ENCODE results near the gene MOV10L1. TPM values are rescaled to one million over a fixed set of nuclear protein-coding genes. Genes with fewer than 3 reads are reported as not detected.
A peak's percentile ranks its signal among the peaks of the same experiment; 100 is the strongest.

The MOV10L1 gene
- total RNA-seq, 1 donor from 2014 or later, result not detected

DNA sequence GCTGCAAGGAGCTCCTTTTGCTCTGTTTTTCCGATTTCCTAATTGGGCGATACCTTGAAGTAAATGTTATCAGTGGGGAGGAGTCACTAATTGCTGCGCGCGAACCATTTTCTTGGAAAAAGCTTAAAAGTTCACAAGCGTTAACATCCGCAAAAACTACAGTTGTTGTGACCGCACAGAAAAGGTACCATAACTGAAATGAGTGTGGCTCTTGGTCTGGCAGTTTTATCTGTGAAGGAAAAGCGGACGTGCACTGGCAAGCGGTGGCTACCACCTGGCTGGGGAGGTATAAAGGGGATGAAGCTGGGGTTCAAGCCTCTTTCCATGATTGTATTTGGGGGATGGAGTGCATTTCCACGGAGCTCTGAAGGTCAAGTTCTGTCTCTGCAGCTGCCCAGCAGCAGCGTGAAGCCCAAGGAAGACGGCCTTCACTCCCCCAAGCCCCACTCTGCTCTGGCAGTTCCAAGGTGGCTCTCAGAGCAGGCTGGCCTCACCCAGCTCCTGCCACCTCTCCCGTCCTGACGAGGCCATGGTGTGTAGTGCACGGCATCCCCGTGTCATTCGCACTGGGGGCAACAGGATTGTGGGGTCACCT is 27.5 kb downstream of the MOV10L1 start:
- TF ChIP-seq, protein P1, sequence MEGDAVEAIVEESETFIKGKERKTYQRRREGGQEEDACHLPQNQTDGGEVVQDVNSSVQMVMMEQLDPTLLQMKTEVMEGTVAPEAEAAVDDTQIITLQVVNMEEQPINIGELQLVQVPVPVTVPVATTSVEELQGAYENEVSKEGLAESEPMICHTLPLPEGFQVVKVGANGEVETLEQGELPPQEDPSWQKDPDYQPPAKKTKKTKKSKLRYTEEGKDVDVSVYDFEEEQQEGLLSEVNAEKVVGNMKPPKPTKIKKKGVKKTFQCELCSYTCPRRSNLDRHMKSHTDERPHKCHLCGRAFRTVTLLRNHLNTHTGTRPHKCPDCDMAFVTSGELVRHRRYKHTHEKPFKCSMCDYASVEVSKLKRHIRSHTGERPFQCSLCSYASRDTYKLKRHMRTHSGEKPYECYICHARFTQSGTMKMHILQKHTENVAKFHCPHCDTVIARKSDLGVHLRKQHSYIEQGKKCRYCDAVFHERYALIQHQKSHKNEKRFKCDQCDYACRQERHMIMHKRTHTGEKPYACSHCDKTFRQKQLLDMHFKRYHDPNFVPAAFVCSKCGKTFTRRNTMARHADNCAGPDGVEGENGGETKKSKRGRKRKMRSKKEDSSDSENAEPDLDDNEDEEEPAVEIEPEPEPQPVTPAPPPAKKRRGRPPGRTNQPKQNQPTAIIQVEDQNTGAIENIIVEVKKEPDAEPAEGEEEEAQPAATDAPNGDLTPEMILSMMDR (IDR thresholded peaks at IDR 0.05), result no peak
- Histone ChIP-seq H3K36me3 (no peaks in the 10 kb centered on the region), H3K4me3 (no peak overlapping the region), H3K9me3 (peaks cover 1 to 2% of the 10 kb centered on the region in 2 donors), H3K27me3 (no peaks in the 10 kb centered on the region), H3K4me1 (peaks cover 3 to 16% of the 10 kb centered on the region in 2 donors), H3K27ac (no peak overlapping the region)
- intact Hi-C loops (cut with DNase I), result no loop called here
- DNase-seq (ENCODE audit: low spot score in 2 of 2), result no peak

DNA sequence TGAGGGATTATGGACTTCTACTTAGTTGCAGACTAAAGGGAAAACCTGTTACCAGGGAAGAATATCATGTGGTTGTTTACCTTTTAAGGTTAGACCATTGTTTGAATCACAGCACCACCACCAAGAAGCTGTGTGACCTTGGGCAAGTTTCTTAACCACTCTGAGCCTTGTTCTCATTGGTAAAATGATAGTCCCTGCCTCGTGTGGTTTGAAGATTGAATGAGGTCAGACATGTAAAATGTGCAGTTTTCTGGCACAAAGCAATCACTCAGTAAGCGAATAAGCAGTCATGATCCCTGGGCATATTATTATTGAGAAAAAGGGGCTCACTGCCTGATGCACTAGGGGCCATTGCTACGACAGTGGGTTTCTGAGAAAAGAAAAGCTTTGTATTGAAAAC is 28.3 kb downstream of the MOV10L1 start:
- Histone ChIP-seq H3K4me1 (peaks cover 0 to 16% of the 10 kb centered on the region in 2 donors), H3K9me3 (peaks cover 10 to 11% of the 10 kb centered on the region in 2 donors), H3K4me3 (no peak overlapping the region), H3K27ac (peak overlapping the region in 1 of 2 donors; percentile 39), H3K27me3 (no peaks in the 10 kb centered on the region), H3K36me3 (no peaks in the 10 kb centered on the region)
- TF ChIP-seq, protein P1 (IDR thresholded peaks at IDR 0.05), result no peak
- no peak for DNase-seq (ENCODE audit: low spot score in 2 of 2)
- intact Hi-C loops (cut with DNase I), result no loop called here

DNA sequence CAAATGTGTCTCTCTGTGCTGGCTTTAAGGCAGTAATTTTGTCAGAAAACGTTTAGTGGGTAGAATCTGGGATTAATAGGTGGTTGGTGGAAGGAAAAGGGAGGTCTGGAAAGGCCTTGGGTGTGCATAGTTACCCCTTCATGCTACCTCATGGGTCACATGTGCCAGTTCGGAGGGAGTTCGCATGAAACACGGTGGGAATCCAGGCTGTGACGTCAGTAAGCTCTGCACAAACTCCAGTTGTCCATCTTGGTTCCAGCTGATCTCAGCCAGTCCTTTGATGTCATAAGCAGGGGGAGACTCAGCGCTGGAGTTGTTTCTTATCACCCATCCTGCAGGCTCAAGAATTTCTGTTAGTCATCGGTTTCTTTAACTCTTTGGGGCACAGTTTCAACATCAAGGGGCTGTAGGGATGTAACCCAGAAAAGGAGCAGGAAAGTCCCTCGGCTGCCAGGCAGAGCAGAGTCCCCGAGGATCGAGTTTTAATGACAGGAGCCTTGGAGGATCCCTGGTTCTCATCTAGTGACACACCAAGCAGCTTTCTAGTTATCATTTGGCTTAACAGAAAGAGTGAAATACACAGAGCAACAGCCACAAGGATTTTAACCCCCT is 28.9 kb downstream of the MOV10L1 start:
- H3K27me3 ChIP-seq, result no peaks in the 10 kb centered on the region
- peak in 1 of 2 donors; percentile 71 for DNase-seq (ENCODE audit: low spot score in 2 of 2)
- H3K4me3 ChIP-seq, result no peak overlapping the region
- TF ChIP-seq, protein P1 (IDR thresholded peaks at IDR 0.05), result no peak
- H3K4me1 ChIP-seq, result peaks cover 0 to 12% of the 10 kb centered on the region in 2 donors
- intact Hi-C loops (cut with DNase I), result no loop called here
- H3K27ac ChIP-seq, result peak overlapping the region in 1 of 2 donors; percentile 53
- peaks cover 13 to 15% of the 10 kb centered on the region in 2 donors for H3K9me3 ChIP-seq
- H3K36me3 ChIP-seq, result no peaks in the 10 kb centered on the region

DNA sequence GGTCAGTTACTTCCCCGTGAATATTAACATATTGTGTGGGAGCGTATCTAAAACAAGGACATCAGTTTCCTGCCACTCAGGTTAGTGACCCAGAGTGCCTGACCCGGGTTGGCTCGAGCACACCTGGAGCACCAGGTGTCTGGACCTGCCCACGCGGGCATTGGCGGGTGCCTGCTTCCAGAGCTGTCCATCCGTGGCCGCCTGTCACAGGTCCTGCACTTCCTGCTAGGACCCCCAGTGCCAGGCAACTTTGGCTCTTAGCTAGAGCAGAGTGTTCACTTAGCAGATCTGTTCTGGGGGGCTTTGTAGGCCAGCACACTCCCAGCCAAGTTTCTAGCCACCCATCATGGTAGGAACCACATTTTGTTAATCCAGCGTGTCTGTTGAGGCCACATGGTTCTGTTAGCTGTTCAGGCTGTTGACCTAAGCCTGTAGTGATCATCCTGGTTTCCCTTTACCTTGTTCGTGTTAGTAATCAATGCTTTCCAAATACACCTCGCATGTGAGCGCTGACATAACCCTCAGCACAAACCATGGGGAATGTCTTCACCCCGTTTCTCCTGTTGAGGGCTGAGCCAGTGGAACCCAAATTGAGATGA is 29.5 kb downstream of the MOV10L1 start:
- no peak for DNase-seq (ENCODE audit: low spot score in 2 of 2)
- H3K4me3 ChIP-seq, result no peak overlapping the region
- no peaks in the 10 kb centered on the region for H3K36me3 ChIP-seq
- intact Hi-C loops (cut with DNase I), result no loop called here
- H3K27ac ChIP-seq, result peak overlapping the region in 1 of 2 donors; percentile 53
- H3K27me3 ChIP-seq, result no peaks in the 10 kb centered on the region
- H3K4me1 ChIP-seq, result peaks cover 0 to 12% of the 10 kb centered on the region in 2 donors
- peaks cover 13 to 17% of the 10 kb centered on the region in 2 donors for H3K9me3 ChIP-seq
- TF ChIP-seq, protein P1 (IDR thresholded peaks at IDR 0.05), result no peak

DNA sequence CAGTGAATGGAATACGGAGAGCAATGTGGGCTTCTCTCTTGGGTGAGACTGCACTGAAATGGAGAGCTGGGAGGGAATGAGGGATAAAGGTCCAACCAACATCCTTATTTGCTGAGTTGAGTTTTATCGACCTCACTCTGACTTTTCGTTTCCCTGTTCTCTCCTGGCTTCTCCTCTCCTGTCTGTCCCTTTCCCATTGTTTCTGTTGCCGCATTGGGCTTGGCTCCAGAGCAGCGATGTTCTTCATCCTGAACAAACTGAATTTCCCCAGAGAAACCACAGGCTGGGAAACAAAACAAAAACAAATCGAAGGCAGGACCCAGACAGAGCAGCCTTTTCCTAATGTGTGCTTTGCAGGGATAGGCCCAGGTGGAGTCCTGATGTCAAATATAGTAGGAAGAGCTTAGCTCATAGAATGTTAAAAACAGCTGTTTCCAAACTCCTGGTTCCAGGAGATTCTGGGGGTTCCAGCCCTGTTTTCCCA is 30.0 kb downstream of the MOV10L1 start:
- intact Hi-C loops (cut with DNase I), result no loop called here
- DNase-seq (ENCODE audit: low spot score in 2 of 2), result no peak
- H3K4me1 ChIP-seq, result peaks cover 0 to 12% of the 10 kb centered on the region in 2 donors
- TF ChIP-seq, protein P1 (IDR thresholded peaks at IDR 0.05), result no peak
- no peak overlapping the region for H3K4me3 ChIP-seq
- no peaks in the 10 kb centered on the region for H3K27me3 ChIP-seq
- H3K9me3 ChIP-seq, result peaks cover 13 to 17% of the 10 kb centered on the region in 2 donors
- H3K27ac ChIP-seq, result peak overlapping the region in 1 of 2 donors; percentile 53
- no peaks in the 10 kb centered on the region for H3K36me3 ChIP-seq

All from ascending aorta (tissue), 2 donors.